Mesendoderm (in vitro differentiated cells): ENCODE measurements around the gene SOX5.

Experiments used
- DNase-seq: peaks from one replicate; pipeline ENCODE4 v3.0.0; 2013
- H2AK5ac ChIP-seq: 2 replicates; pipeline ENCODE4 v1.6.1; 2013; ENCODE audit warnings: low read length, inconsistent platforms
- H2BK120ac ChIP-seq: 2 replicates; pipeline ENCODE4 v1.6.1; 2013; ENCODE audit warnings: low read depth, mild to moderate bottlenecking, low read length, moderate library complexity, mixed read lengths
- H2BK15ac ChIP-seq: replicated peaks from 2 replicates; pipeline ENCODE4 v1.6.1; 2013; ENCODE audit warnings: low read depth, mild to moderate bottlenecking, moderate library complexity
- H2BK5ac ChIP-seq: 2 replicates; pipeline ENCODE4 v1.6.1; 2013; ENCODE audit warnings: low read length, inconsistent platforms
- H3K18ac ChIP-seq: 2 replicates; pipeline ENCODE4 v1.6.1; 2013; ENCODE audit warnings: mild to moderate bottlenecking, low read length, mixed read lengths
- H3K23ac ChIP-seq: one replicate; pipeline ENCODE4 v1.6.1; 2013; ENCODE audit warnings: low read length
- H3K27ac ChIP-seq: 2 replicates; pipeline ENCODE4 v1.5.1; 2013; ENCODE audit warnings: low read depth, mild to moderate bottlenecking, inconsistent platforms, low read length, moderate library complexity
- H3K27me3 ChIP-seq: 2 replicates; pipeline ENCODE4 v1.6.1; 2013; ENCODE audit warnings: low read length, control low read depth, mild to moderate bottlenecking, inconsistent platforms; ENCODE audit not compliant: insufficient read depth, poor library complexity
- H3K36me3 ChIP-seq: 2 replicates; pipeline ENCODE4 v1.6.1; 2013; ENCODE audit warnings: low read length, inconsistent platforms; ENCODE audit not compliant: control insufficient read depth, insufficient read depth
- H3K4ac ChIP-seq: one replicate; pipeline ENCODE4 v1.6.1; 2013; ENCODE audit warnings: low read depth, mild to moderate bottlenecking, low read length, moderate library complexity
- H3K4me1 ChIP-seq: 2 replicates; pipeline ENCODE4 v1.6.1; 2013; ENCODE audit warnings: low read depth, low read length, inconsistent platforms; ENCODE audit not compliant: control insufficient read depth
- H3K4me2 ChIP-seq: 2 replicates; pipeline ENCODE4 v1.6.1; 2013; ENCODE audit warnings: low read length
- H3K4me3 ChIP-seq: 2 replicates; pipeline ENCODE4 v1.5.1; 2013; ENCODE audit warnings: mild to moderate bottlenecking, low read length
- H3K56ac ChIP-seq: one replicate; pipeline ENCODE4 v1.6.1; 2013; ENCODE audit warnings: low read length
- H3K79me1 ChIP-seq: 2 replicates; pipeline ENCODE4 v1.6.1; 2013; ENCODE audit warnings: low read length, inconsistent platforms
- H3K79me2 ChIP-seq: 2 replicates; pipeline ENCODE4 v1.6.1; 2013; ENCODE audit warnings: mild to moderate bottlenecking, low read length; ENCODE audit not compliant: control insufficient read depth, insufficient read depth
- H3K9ac ChIP-seq: 2 replicates; pipeline ENCODE4 v1.6.1; 2013; ENCODE audit warnings: low read length, inconsistent platforms
- H4K5ac ChIP-seq: one replicate; pipeline ENCODE4 v1.6.1; 2013; ENCODE audit warnings: low read length
- H4K8ac ChIP-seq: one replicate; pipeline ENCODE4 v1.6.1; 2013; ENCODE audit warnings: low read depth, mild to moderate bottlenecking, control low read depth, low read length, moderate library complexity
- WGBS: extraction: QIAGEN DNeasy Blood & Tissue Kit; methylation state at CpG from one replicate; pipeline ENCODE4 v1.1.7; 2013; ENCODE audit warnings: low lambda C conversion rate, missing lambda C conversion rate; ENCODE audit not compliant: insufficient coverage; ENCODE audit errors: extremely low coverage; 5-methylcytosine and 5-hydroxymethylcytosine counted together

Gene SOX5

GRCh38 chr12:23817345-23817744 is 132.1 kb downstream of the SOX5 start:
- Histone ChIP-seq H3K56ac (no peak overlapping the region), H2AK5ac (no peak overlapping the region)
- WGBS: no CpG with 5 or more reads among the region's 2 CpGs

GRCh38 chr12:23816394-23816851 is 133.0 kb downstream of the SOX5 start:
- no peaks in the 10 kb centered on the region for H3K79me1 ChIP-seq
- H3K4me1 ChIP-seq: peaks cover 1% of the 10 kb centered on the region
- no peaks in the 10 kb centered on the region for H3K36me3 ChIP-seq
- no peak overlapping the region for H3K4me3 ChIP-seq
- H3K9ac ChIP-seq: no peak overlapping the region
- H3K79me2 ChIP-seq: no peaks in the 10 kb centered on the region
- no peaks in the 10 kb centered on the region for H3K27me3 ChIP-seq
- no peak overlapping the region for H3K23ac ChIP-seq
- no peak overlapping the region for H2BK120ac ChIP-seq
- H4K5ac ChIP-seq: no peak overlapping the region
- H2BK15ac ChIP-seq: no peak overlapping the region
- H3K4me2 ChIP-seq: no peak overlapping the region
- WGBS: no CpG with 5 or more reads among the region's 4 CpGs
- H3K4ac ChIP-seq: no peak overlapping the region
- peak; percentile 60 for DNase-seq
- H2AK5ac ChIP-seq: no peak overlapping the region
- H2BK5ac ChIP-seq: no peak overlapping the region
- no peak overlapping the region for H3K18ac ChIP-seq
- no peak overlapping the region for H3K56ac ChIP-seq
- H4K8ac ChIP-seq: no peak overlapping the region
- no peak overlapping the region for H3K27ac ChIP-seq

More at GRCh38 chr12:23817345-23817744, 132.1 kb downstream of the SOX5 start:
- Histone ChIP-seq H3K79me2 (no peaks in the 10 kb centered on the region), H3K36me3 (no peaks in the 10 kb centered on the region), H3K4me1 (peaks cover 1% of the 10 kb centered on the region), H3K18ac (no peak overlapping the region), H3K27ac (no peak overlapping the region), H3K27me3 (no peaks in the 10 kb centered on the region), H3K23ac (no peak overlapping the region), H3K4me3 (no peak overlapping the region), H3K79me1 (no peaks in the 10 kb centered on the region), H3K4ac (no peak overlapping the region), H3K9ac (no peak overlapping the region), H3K4me2 (no peak overlapping the region), H4K5ac (no peak overlapping the region), H2BK15ac (no peak overlapping the region), H2BK120ac (no peak overlapping the region), H2BK5ac (no peak overlapping the region), H4K8ac (no peak overlapping the region)
- DNase-seq: no peak

GRCh38 chr12:23815810-23816209 is 133.7 kb downstream of the SOX5 start:
- Histone ChIP-seq H3K36me3 (no peaks in the 10 kb centered on the region), H3K4ac (no peak overlapping the region), H3K27ac (no peak overlapping the region), H3K4me1 (peaks cover 1% of the 10 kb centered on the region), H3K18ac (no peak overlapping the region), H3K9ac (no peak overlapping the region), H4K5ac (no peak overlapping the region), H3K56ac (no peak overlapping the region), H3K79me2 (no peaks in the 10 kb centered on the region), H4K8ac (no peak overlapping the region), H3K4me2 (no peak overlapping the region), H3K23ac (no peak overlapping the region), H3K4me3 (no peak overlapping the region), H2BK5ac (no peak overlapping the region), H2AK5ac (no peak overlapping the region), H3K27me3 (no peaks in the 10 kb centered on the region), H2BK120ac (no peak overlapping the region), H3K79me1 (no peaks in the 10 kb centered on the region), H2BK15ac (no peak overlapping the region)
- no CpG with 5 or more reads among the region's 3 CpGs for WGBS
- no peak for DNase-seq

GRCh38 chr12:23813206-23813605 is 136.3 kb downstream of the SOX5 start:
- no peak overlapping the region for H2BK15ac ChIP-seq
- no peak overlapping the region for H3K56ac ChIP-seq
- H2BK120ac ChIP-seq: no peak overlapping the region
- no peak overlapping the region for H3K9ac ChIP-seq
- peaks cover 1% of the 10 kb centered on the region for H3K4me1 ChIP-seq
- no peak overlapping the region for H2BK5ac ChIP-seq
- no peak overlapping the region for H3K27ac ChIP-seq
- no CpG with 5 or more reads among the region's 3 CpGs for WGBS
- H2AK5ac ChIP-seq: no peak overlapping the region
- no peak for DNase-seq
- no peaks in the 10 kb centered on the region for H3K79me2 ChIP-seq
- H3K23ac ChIP-seq: no peak overlapping the region
- no peak overlapping the region for H3K18ac ChIP-seq
- H4K8ac ChIP-seq: no peak overlapping the region
- no peaks in the 10 kb centered on the region for H3K79me1 ChIP-seq
- no peak overlapping the region for H3K4ac ChIP-seq
- H4K5ac ChIP-seq: no peak overlapping the region
- H3K4me2 ChIP-seq: no peak overlapping the region
- no peaks in the 10 kb centered on the region for H3K27me3 ChIP-seq
- H3K36me3 ChIP-seq: no peaks in the 10 kb centered on the region
- no peak overlapping the region for H3K4me3 ChIP-seq

- H4K5ac ChIP-seq: no peak overlapping the region
- no peak overlapping the region for H3K9ac ChIP-seq
- no peak overlapping the region for H3K18ac ChIP-seq
- no peaks in the 10 kb centered on the region for H3K79me2 ChIP-seq
- H3K23ac ChIP-seq: no peak overlapping the region
- no peak overlapping the region for H3K4me2 ChIP-seq
- WGBS: no CpG with 5 or more reads among the region's 3 CpGs
- no peaks in the 10 kb centered on the region for H3K4me1 ChIP-seq
- no peak overlapping the region for H2BK120ac ChIP-seq
- H3K36me3 ChIP-seq: no peaks in the 10 kb centered on the region
- H3K79me1 ChIP-seq: no peaks in the 10 kb centered on the region
- no peak overlapping the region for H4K8ac ChIP-seq
- DNase-seq: peak; percentile 29
- no peak overlapping the region for H3K27ac ChIP-seq
- no peaks in the 10 kb centered on the region for H3K27me3 ChIP-seq
- no peak overlapping the region for H2BK5ac ChIP-seq
- H3K4ac ChIP-seq: no peak overlapping the region
- no peak overlapping the region for H3K4me3 ChIP-seq
- no peak overlapping the region for H2AK5ac ChIP-seq
- no peak overlapping the region for H2BK15ac ChIP-seq
- no peak overlapping the region for H3K56ac ChIP-seq
These were observed 139.1 kb downstream of the SOX5 start for GRCh38 chr12:23810329-23810902.

- no peak overlapping the region for H4K8ac ChIP-seq
- H3K9ac ChIP-seq: no peak overlapping the region
- DNase-seq: peak; percentile 20
- no peak overlapping the region for H3K56ac ChIP-seq
- no peak overlapping the region for H3K18ac ChIP-seq
- H2BK15ac ChIP-seq: no peak overlapping the region
- H3K4ac ChIP-seq: no peak overlapping the region
- no peaks in the 10 kb centered on the region for H3K79me2 ChIP-seq
- no peak overlapping the region for H3K4me2 ChIP-seq
- H3K4me1 ChIP-seq: no peaks in the 10 kb centered on the region
- no peak overlapping the region for H2AK5ac ChIP-seq
- no peak overlapping the region for H3K23ac ChIP-seq
- no peaks in the 10 kb centered on the region for H3K79me1 ChIP-seq
- no peak overlapping the region for H2BK120ac ChIP-seq
- no peaks in the 10 kb centered on the region for H3K27me3 ChIP-seq
- H4K5ac ChIP-seq: no peak overlapping the region
- no CpG with 5 or more reads among the region's 2 CpGs for WGBS
- H3K36me3 ChIP-seq: no peaks in the 10 kb centered on the region
- no peak overlapping the region for H3K27ac ChIP-seq
- H2BK5ac ChIP-seq: no peak overlapping the region
- H3K4me3 ChIP-seq: no peak overlapping the region
These were observed 145.9 kb downstream of the SOX5 start for GRCh38 chr12:23803540-23803939.
